Heart left ventricle (tissue), 13 donors: ENCODE results near the gene ZFAND6.

Source experiments
- POLR2A ChIP-seq, 2 donors: fragments of 450-650 bp; IDR thresholded peaks; one replicate each; pipeline ENCODE4 v1.6.1; 2017; ENCODE audit warnings: antibody characterized with exemption in 2 of 2, mild to moderate bottlenecking in 2 of 2, moderate library complexity in 2 of 2
- TF ChIP-seq, protein P1 (sequence below), 12 donors: fragments of 200-600 bp; sonication (generic) in 4 of 12; IDR thresholded peaks; one replicate each; pipeline versions ENCODE4 v1.5.0 to v1.8.0; 2018 to 2022; ENCODE audit warnings: antibody characterized with exemption in 12 of 12, mild to moderate bottlenecking in 5 of 12
- donor health status: ischemic (EF 13 %, LVEDD 7.1; RV severe dilation, severe dysfunction).
- donor health status: DM: no; HTN: yes; CAD: no.
- donor health status: DM: no; HTN: no; CAD: no.
- donor health status: ischemic (EF 25% LVEDD 6.9; RV normal size, moderate dysfunction).
- donor health status: ischemic (EF 25% LVEDD 5.7; RV mildly dilated, moderate dysfunction).
- donor health status: ischemic (EF 35%, LVEDD 5.7; RV mildly dilated, moderate dysfunction).
- donor health status: nonischemic (EF 11% LVEDD 7.7; RV severe dilation, severe dysfunction).
- donor health status: DM: yes; HTN: yes; CAD: no.
- donor health status: PGD.
- donor health status: ischemic (EF 29% LVEDD 5.4; RV normal size, mild dysfunction).
- donor health status: nonischemic (EF 23%, LVEDD 6.1; RV moderate dilation, normal function).

DNA sequence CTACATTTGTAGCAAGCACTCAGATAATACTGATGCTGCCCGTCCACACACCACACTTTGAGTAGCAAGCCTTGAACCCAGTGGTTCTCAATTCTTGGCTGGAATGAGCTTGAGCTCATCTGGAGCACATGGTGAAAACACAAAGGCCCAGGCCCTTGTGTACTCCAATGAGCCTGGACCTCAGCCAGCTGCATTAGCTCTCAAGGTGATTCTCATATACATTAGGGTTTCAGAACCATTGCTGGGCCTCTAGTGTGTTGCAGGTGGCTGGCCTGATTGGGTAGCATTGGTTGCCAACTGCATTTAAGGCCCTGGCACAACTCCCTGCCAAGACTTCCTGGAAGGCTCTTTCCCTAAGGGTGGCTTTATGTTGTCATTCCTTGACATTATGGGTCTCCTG is 23.4 kb upstream of the ZFAND6 start:
- TF ChIP-seq, protein P1, sequence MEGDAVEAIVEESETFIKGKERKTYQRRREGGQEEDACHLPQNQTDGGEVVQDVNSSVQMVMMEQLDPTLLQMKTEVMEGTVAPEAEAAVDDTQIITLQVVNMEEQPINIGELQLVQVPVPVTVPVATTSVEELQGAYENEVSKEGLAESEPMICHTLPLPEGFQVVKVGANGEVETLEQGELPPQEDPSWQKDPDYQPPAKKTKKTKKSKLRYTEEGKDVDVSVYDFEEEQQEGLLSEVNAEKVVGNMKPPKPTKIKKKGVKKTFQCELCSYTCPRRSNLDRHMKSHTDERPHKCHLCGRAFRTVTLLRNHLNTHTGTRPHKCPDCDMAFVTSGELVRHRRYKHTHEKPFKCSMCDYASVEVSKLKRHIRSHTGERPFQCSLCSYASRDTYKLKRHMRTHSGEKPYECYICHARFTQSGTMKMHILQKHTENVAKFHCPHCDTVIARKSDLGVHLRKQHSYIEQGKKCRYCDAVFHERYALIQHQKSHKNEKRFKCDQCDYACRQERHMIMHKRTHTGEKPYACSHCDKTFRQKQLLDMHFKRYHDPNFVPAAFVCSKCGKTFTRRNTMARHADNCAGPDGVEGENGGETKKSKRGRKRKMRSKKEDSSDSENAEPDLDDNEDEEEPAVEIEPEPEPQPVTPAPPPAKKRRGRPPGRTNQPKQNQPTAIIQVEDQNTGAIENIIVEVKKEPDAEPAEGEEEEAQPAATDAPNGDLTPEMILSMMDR (IDR thresholded peaks at IDR 0.05), result no peak
- TF ChIP-seq POLR2A (IDR thresholded peaks at IDR 0.05), result no peak
